H1 (cell line): ENCODE measurements around the gene HMGCS2. TPM values are rescaled to one million over a fixed set of nuclear protein-coding genes. Genes with fewer than 3 reads are reported as not detected.

Experiments used
- CTCF ChIA-PET: fragments of 300-600 bp; sonication (Branson Sonifier 250); formaldehyde crosslinking; loops from one replicate; lab custom pipeline; 2021; ENCODE audit not compliant: partially characterized antibody; lab: Charles Lee
- POLR2A ChIA-PET: fragments of 300-600 bp; sonication (Branson Sonifier 250); formaldehyde crosslinking; loops from one replicate; lab custom pipeline; 2021; ENCODE audit warnings: inconsistent platforms; ENCODE audit not compliant: partially characterized antibody; lab: Charles Lee
- DNase-seq, 2 experiments: peaks; one replicate each; pipeline versions ENCODE4 v3.0.0 to v3.0.0-alpha.2; 2010 to 2022; ENCODE audit warnings: low spot score in 2 of 2, low read depth in 1 of 2, mixed read lengths in 1 of 2
- FAIRE-seq: peaks from 2 replicates; lab custom pipeline; 2011; peaks lifted over from hg19 to GRCh38; lab: Jason Lieb, UNC
- H2AFZ ChIP-seq: 2 replicates; pipeline ENCODE4 v1.8.1; 2012; ENCODE audit warnings: low read length, inconsistent platforms
- H2AK5ac ChIP-seq: 2 replicates; pipeline ENCODE4 v1.6.1; 2013; ENCODE audit warnings: low read depth, low read length
- H2BK120ac ChIP-seq: replicated peaks from 2 replicates; pipeline ENCODE3; 2013; ENCODE audit warnings: low read depth, low read length, inconsistent platforms
- H2BK12ac ChIP-seq: 2 replicates; pipeline ENCODE4 v1.6.1; 2013; ENCODE audit warnings: low read depth, low read length
- H2BK15ac ChIP-seq: 2 replicates; pipeline ENCODE4 v1.6.1; 2013; ENCODE audit warnings: low read length
- H2BK20ac ChIP-seq: 2 replicates; pipeline ENCODE4 v1.6.1; 2013; ENCODE audit warnings: low read length
- H2BK5ac ChIP-seq: 2 replicates; pipeline ENCODE4 v1.6.1; 2013; ENCODE audit warnings: low read depth, low read length
- H3K14ac ChIP-seq: 2 replicates; pipeline ENCODE4 v1.6.1; 2013; ENCODE audit warnings: inconsistent platforms; ENCODE audit not compliant: insufficient read length
- H3K18ac ChIP-seq: 2 replicates; pipeline ENCODE4 v1.6.1; 2013; ENCODE audit warnings: low read length; ENCODE audit errors: extremely low read depth
- H3K23ac ChIP-seq: 2 replicates; pipeline ENCODE4 v1.6.1; 2013; ENCODE audit warnings: inconsistent platforms; ENCODE audit not compliant: insufficient read length
- H3K23me2 ChIP-seq: 2 replicates; pipeline ENCODE4 v1.6.1; 2013; ENCODE audit warnings: low read depth, low read length
- H3K27ac ChIP-seq: 2 replicates; pipeline ENCODE4 v1.6.1; 2011; ENCODE audit warnings: low read depth, low read length, inconsistent platforms
- H3K27me3 ChIP-seq, 4 experiments: replicated peaks in 1 of 4; 1 replicate in 1 of 4; 2 replicates in 3 of 4; pipeline versions ENCODE4 v1.6.1 to v1.8.1; 2011 to 2013; ENCODE audit warnings: low read length in 3 of 4, mild to moderate bottlenecking in 3 of 4, inconsistent platforms in 2 of 4, mixed read lengths in 2 of 4, moderate library complexity in 1 of 4; ENCODE audit not compliant: control insufficient read depth in 3 of 4, insufficient read depth in 3 of 4; ENCODE audit errors: extremely low read depth in 1 of 4
- H3K36me3 ChIP-seq, 4 experiments: 2 replicates each; pipeline versions ENCODE4 v1.6.1 to v1.8.1; 2011 to 2013; ENCODE audit warnings: mild to moderate bottlenecking in 4 of 4, low read length in 3 of 4, moderate library complexity in 2 of 4, control low read depth in 1 of 4, inconsistent platforms in 1 of 4; ENCODE audit not compliant: insufficient read depth in 4 of 4, control insufficient read depth in 2 of 4
- H3K4ac ChIP-seq: replicated peaks from 2 replicates; pipeline ENCODE3; 2013; ENCODE audit warnings: low read length, low read depth, mixed read lengths, inconsistent platforms; ENCODE audit not compliant: insufficient read length
- H3K4me1 ChIP-seq, 4 experiments: replicated peaks in 1 of 4; 1 replicate in 1 of 4; 2 replicates in 3 of 4; pipeline versions ENCODE4 v1.6.1 to v1.8.1; 2011 to 2013; ENCODE audit warnings: low read length in 3 of 4, inconsistent platforms in 2 of 4, mixed read lengths in 1 of 4; ENCODE audit not compliant: insufficient read depth in 4 of 4, control insufficient read depth in 3 of 4
- H3K4me2 ChIP-seq, 2 experiments: 2 replicates each; pipeline versions ENCODE4 v1.6.1 to v1.8.1; 2011 to 2013; ENCODE audit warnings: low read depth in 2 of 2, low read length in 2 of 2, control low read depth in 1 of 2, inconsistent platforms in 1 of 2, mild to moderate bottlenecking in 1 of 2; ENCODE audit not compliant: insufficient read depth in 1 of 2
- H3K4me3 ChIP-seq, 4 experiments: fragments of 200-600, 300-600 bp in 1 of 4; sonication (generic), shearing (Covaris generic), sonication (Bioruptor Twin) in 1 of 4; 2 replicates each; pipeline versions ENCODE4 v1.5.1 to v1.8.1; 2011 to 2016; ENCODE audit warnings: low read length in 4 of 4, low read depth in 3 of 4, control low read depth in 2 of 4, inconsistent platforms in 2 of 4, mild to moderate bottlenecking in 2 of 4, mixed read lengths in 1 of 4, moderate library complexity in 1 of 4; ENCODE audit not compliant: insufficient read depth in 2 of 4; ENCODE audit errors: extremely low read depth in 1 of 4
- H3K56ac ChIP-seq: replicated peaks from 2 replicates; pipeline ENCODE3; 2013; ENCODE audit warnings: low read depth, mild to moderate bottlenecking, mixed read lengths, low read length, inconsistent platforms; ENCODE audit not compliant: insufficient read length
- H3K79me1 ChIP-seq: 2 replicates; pipeline ENCODE4 v1.6.1; 2013; ENCODE audit warnings: low read depth, low read length, control low read depth
- H3K79me2 ChIP-seq, 2 experiments: 2 replicates each; pipeline versions ENCODE4 v1.6.1 to v1.8.1; 2012 to 2013; ENCODE audit warnings: low read length in 2 of 2, mild to moderate bottlenecking in 2 of 2, inconsistent platforms in 1 of 2; ENCODE audit not compliant: insufficient read depth in 2 of 2, control insufficient read depth in 1 of 2
- H3K9ac ChIP-seq, 4 experiments: replicated peaks in 1 of 4; 1 replicate in 1 of 4; 2 replicates in 3 of 4; pipeline versions ENCODE4 v1.6.1 to v1.8.1; 2011 to 2013; ENCODE audit warnings: low read depth in 3 of 4, low read length in 3 of 4, control low read depth in 2 of 4, mild to moderate bottlenecking in 2 of 4, moderate library complexity in 2 of 4, inconsistent platforms in 1 of 4; ENCODE audit errors: extremely low read depth in 1 of 4
- H3K9me3 ChIP-seq, 2 experiments: 2 replicates each; pipeline versions ENCODE4 v1.6.1 to v1.8.1; 2012 to 2013; ENCODE audit warnings: mild to moderate bottlenecking in 2 of 2, moderate library complexity in 2 of 2, control low read depth in 1 of 2, inconsistent platforms in 1 of 2, low read depth in 1 of 2, low read length in 1 of 2, mixed read lengths in 1 of 2; ENCODE audit not compliant: insufficient read depth in 2 of 2
- H4K20me1 ChIP-seq, 2 experiments: replicated peaks in 1 of 2; 2 replicates each; pipeline versions ENCODE3 to v1.8.1; 2011 to 2013; ENCODE audit warnings: inconsistent platforms in 2 of 2, low read length in 2 of 2, mild to moderate bottlenecking in 1 of 2; ENCODE audit not compliant: insufficient read depth in 2 of 2, control insufficient read depth in 1 of 2
- H4K5ac ChIP-seq: 2 replicates; pipeline ENCODE4 v1.6.1; 2013; ENCODE audit warnings: low read length, low read depth, mixed read lengths, inconsistent platforms; ENCODE audit not compliant: insufficient read length
- H4K8ac ChIP-seq: 2 replicates; pipeline ENCODE4 v1.8.0; 2013; ENCODE audit warnings: mild to moderate bottlenecking, moderate library complexity, low read length, inconsistent platforms; ENCODE audit not compliant: insufficient read depth; ENCODE audit errors: extremely low read depth
- H4K91ac ChIP-seq: replicated peaks from 2 replicates; pipeline ENCODE3; 2013; ENCODE audit warnings: low read length, mixed read lengths, inconsistent platforms; ENCODE audit not compliant: insufficient read length
- BRCA1 ChIP-seq: IDR thresholded peaks from 2 replicates; pipeline ENCODE4 v1.6.1; 2012; ENCODE audit warnings: low read depth, low read length, improper control_type of control experiment
- CEBPB ChIP-seq: IDR thresholded peaks from 2 replicates; pipeline ENCODE4 v1.6.1; 2012; ENCODE audit warnings: low read depth, low read length
- CHD1 ChIP-seq: IDR thresholded peaks from 2 replicates; pipeline ENCODE4 v1.6.1; 2012; ENCODE audit warnings: low read depth, low read length, improper control_type of control experiment
- CREB1 ChIP-seq: IDR thresholded peaks from 2 replicates; pipeline ENCODE4 v1.6.1; 2012; ENCODE audit warnings: inconsistent platforms
- CTBP2 ChIP-seq: IDR thresholded peaks from 2 replicates; pipeline ENCODE4 v1.7.0; 2011; ENCODE audit warnings: borderline replicate concordance, mild to moderate bottlenecking, moderate library complexity, mixed read lengths, low read length; ENCODE audit not compliant: insufficient read depth, insufficient read length
- FOSL1 ChIP-seq: IDR thresholded peaks from 2 replicates; pipeline ENCODE4 v1.6.1; 2011; ENCODE audit warnings: mild to moderate bottlenecking, low read depth, low read length, moderate library complexity; ENCODE audit not compliant: insufficient read depth
- HDAC6 ChIP-seq: IDR thresholded peaks from one replicate; pipeline ENCODE4 v1.7.1; 2012; ENCODE audit warnings: low read depth, mild to moderate bottlenecking, inconsistent platforms, low read length, moderate library complexity
- POU5F1 ChIP-seq: IDR thresholded peaks from 2 replicates; pipeline ENCODE4 v1.6.1; 2011; ENCODE audit warnings: low read depth, mild to moderate bottlenecking, low read length, moderate library complexity
- SIX5 ChIP-seq: IDR thresholded peaks from 2 replicates; pipeline ENCODE4 v1.6.1; 2011; ENCODE audit warnings: mild to moderate bottlenecking, low read depth, low read length
- SP2 ChIP-seq: IDR thresholded peaks from 2 replicates; pipeline ENCODE4 v1.6.1; 2012; ENCODE audit warnings: mild to moderate bottlenecking, low read length, inconsistent platforms
- TAF1 ChIP-seq: IDR thresholded peaks from 2 replicates; pipeline ENCODE4 v1.6.1; 2011; ENCODE audit warnings: mild to moderate bottlenecking, low read depth, low read length
- TEAD4 ChIP-seq: IDR thresholded peaks from 2 replicates; pipeline ENCODE4 v1.6.1; 2012; ENCODE audit warnings: low read depth, low read length, inconsistent platforms, mixed read lengths
- WGBS, 2 experiments: shearing (Covaris generic) in 1 of 2; methylation state at CpG; one replicate each; pipeline versions ENCODE4 v1.1.6 to v1.1.7; 2013 to 2015; ENCODE audit warnings: low lambda C conversion rate in 2 of 2, mixed read lengths in 2 of 2, inconsistent platforms in 1 of 2, low coverage in 1 of 2, missing lambda C conversion rate in 1 of 2; ENCODE audit not compliant: insufficient replicate concordance in 2 of 2, insufficient coverage in 1 of 2, insufficient read length in 1 of 2; ENCODE audit errors: extremely low coverage in 1 of 2, missing lambda C conversion rate in 1 of 2; 5-methylcytosine and 5-hydroxymethylcytosine counted together
- polyA plus RNA-seq, 7 experiments: library from polyadenylated mRNA; depleted of rRNA in 3 of 7; stranded (reverse) in 5 of 7; unstranded in 2 of 7; fragments of >200 nt in 5 of 7; fragments of 200-250 nt in 2 of 7; gene quantifications; 1 replicate in 5 of 7; 2 replicates in 1 of 7; 4 replicates in 1 of 7; pipeline versions ENCODE4 v1.2.1 to v1.2.3, GENCODE V29; 2011 to 2013; ENCODE audit warnings: missing spikeins in 2 of 7, mixed read lengths in 2 of 7
- total RNA-seq: library from RNA; stranded (reverse); fragmentation: NEBNext Ultra II Directional; extraction: Animal tissue kit (Norgen Biotek cat#: 25700); gene quantifications from 2 replicates; pipeline ENCODE4 v1.2.1, GENCODE V29; 2021
- TF ChIP-seq, protein P1 (sequence below): IDR thresholded peaks from 2 replicates; pipeline ENCODE4 v1.6.1; 2012; ENCODE audit warnings: low read length, inconsistent platforms

The HMGCS2 gene
- total and polyA plus RNA-seq, 2 of the 8 experiments (the other 6 are each of a cell fraction or from before 2014, with no cell fraction given) = not detected

- H4K20me1 ChIP-seq = no peaks in the 10 kb centered on the region
- H3K4ac ChIP-seq = no peak overlapping the region
- no peak overlapping the region for H3K4me2 ChIP-seq
- no peak overlapping the region for H2BK12ac ChIP-seq
- DNase-seq (peak in 1 of 2 experiments; percentile 35), FAIRE-seq (no peak)
- no peak overlapping the region for H4K8ac ChIP-seq
- H3K79me1 ChIP-seq = no peaks in the 10 kb centered on the region
- H3K36me3 ChIP-seq = no peaks in the 10 kb centered on the region
- no peak overlapping the region for H3K27ac ChIP-seq
- H3K9me3 ChIP-seq = no peaks in the 10 kb centered on the region
- H3K9ac ChIP-seq = no peak overlapping the region
- H2AFZ ChIP-seq = no peak overlapping the region
- H4K91ac ChIP-seq = no peak overlapping the region
- no peak overlapping the region for H3K4me3 ChIP-seq
- H3K14ac ChIP-seq = no peak overlapping the region
- H2BK20ac ChIP-seq = no peak overlapping the region
- H3K23me2 ChIP-seq = no peaks in the 10 kb centered on the region
- no peak overlapping the region for H2BK15ac ChIP-seq
- no peak overlapping the region for H2BK5ac ChIP-seq
- no peak overlapping the region for H3K56ac ChIP-seq
- no peak overlapping the region for H2AK5ac ChIP-seq
- ChIA-PET CTCF (interaction anchor here (0.9 to 1.6 kb wide), 4 partner anchors 21 to 410 kb away, joined by 3 to 4 read pairs (median 3); no protein-coding TSS in a partner anchor), POLR2A (interaction anchor here (0.8 to 1.1 kb wide), 2 partner anchors 10 to 13 kb away, joined by 3 read pairs; no protein-coding TSS in a partner anchor)
- WGBS, 2 experiments = 86% methylated on average over 7 of the region's 7 CpGs; no CpG with 5 or more reads in 1 of the 2 experiments
- no peaks in the 10 kb centered on the region for H3K79me2 ChIP-seq
- H4K5ac ChIP-seq = no peak overlapping the region
- no peak overlapping the region for H3K23ac ChIP-seq
- no peaks in the 10 kb centered on the region for H3K27me3 ChIP-seq
- no peak overlapping the region for H2BK120ac ChIP-seq
- H3K18ac ChIP-seq = no peak overlapping the region
- no peaks in the 10 kb centered on the region for H3K4me1 ChIP-seq
- no peak for TF ChIP-seq FOSL1
- TF ChIP-seq CEBPB = no peak
- TF ChIP-seq POU5F1 = no peak
- TF ChIP-seq CREB1 = no peak
- no peak for TF ChIP-seq SIX5
- TF ChIP-seq CTBP2 = no peak
- no peak for TF ChIP-seq TAF1
- no peak for TF ChIP-seq TEAD4
- TF ChIP-seq CHD1 = no peak
- TF ChIP-seq HDAC6 = no peak
- TF ChIP-seq BRCA1 = no peak
- no peak for TF ChIP-seq SP2
- TF ChIP-seq, protein P1, sequence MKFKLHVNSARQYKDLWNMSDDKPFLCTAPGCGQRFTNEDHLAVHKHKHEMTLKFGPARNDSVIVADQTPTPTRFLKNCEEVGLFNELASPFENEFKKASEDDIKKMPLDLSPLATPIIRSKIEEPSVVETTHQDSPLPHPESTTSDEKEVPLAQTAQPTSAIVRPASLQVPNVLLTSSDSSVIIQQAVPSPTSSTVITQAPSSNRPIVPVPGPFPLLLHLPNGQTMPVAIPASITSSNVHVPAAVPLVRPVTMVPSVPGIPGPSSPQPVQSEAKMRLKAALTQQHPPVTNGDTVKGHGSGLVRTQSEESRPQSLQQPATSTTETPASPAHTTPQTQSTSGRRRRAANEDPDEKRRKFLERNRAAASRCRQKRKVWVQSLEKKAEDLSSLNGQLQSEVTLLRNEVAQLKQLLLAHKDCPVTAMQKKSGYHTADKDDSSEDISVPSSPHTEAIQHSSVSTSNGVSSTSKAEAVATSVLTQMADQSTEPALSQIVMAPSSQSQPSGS = no peak
These were observed 14.1 kb upstream of the HMGCS2 start for GRCh38 chr1:119782631-119783325.
